CD4-positive, alpha-beta T cell (primary cell): ENCODE results near the gene NATD1. TPM values are rescaled to one million over a fixed set of nuclear protein-coding genes. Genes with fewer than 3 reads are reported as not detected.
A peak's percentile ranks its signal among the peaks of the same experiment; 100 is the strongest.

Experiments used
- ATAC-seq: fragments of 200-7000 bp; cut with Tn5 transposase; one replicate; pipeline ENCODE4 v1.10.0; 2022; ENCODE audit warnings: mild to moderate bottlenecking; ENCODE audit not compliant: poor library complexity
- CTCF ChIA-PET: fragments of 350-600 bp; sonication (Branson Sonifier 250); formaldehyde crosslinking; loops from one replicate; lab custom pipeline; 2021; ENCODE audit warnings: antibody characterized with exemption, inconsistent platforms; lab: Charles Lee
- POLR2A ChIA-PET: fragments of 350-600 bp; sonication (Branson Sonifier 250); formaldehyde crosslinking; loops from one replicate; lab custom pipeline; 2021; ENCODE audit warnings: antibody characterized with exemption, inconsistent platforms; lab: Charles Lee
- DNase-seq, 14 experiments: peaks; one replicate each; pipeline ENCODE4 v3.0.0-alpha.2; 2013 to 2020; ENCODE audit warnings: mixed read lengths in 2 of 14
- H3K27ac ChIP-seq, 2 donors: one replicate each; pipeline versions ENCODE4 v1.5.1 to v1.7.0; 2013; ENCODE audit warnings: low read length in 2 of 2, low read depth in 1 of 2, mild to moderate bottlenecking in 1 of 2
- H3K27me3 ChIP-seq, 2 experiments: 1 replicate in 1 of 2; 2 replicates in 1 of 2; pipeline versions ENCODE4 v1.6.1 to v1.7.0; 2013; ENCODE audit warnings: low read length in 2 of 2, control low read depth in 1 of 2, mild to moderate bottlenecking in 1 of 2, moderate library complexity in 1 of 2; ENCODE audit not compliant: insufficient read depth in 2 of 2, control insufficient read depth in 1 of 2
- H3K36me3 ChIP-seq: one replicate; pipeline ENCODE4 v1.6.1; 2013; ENCODE audit warnings: low read length, control low read depth; ENCODE audit not compliant: insufficient read depth
- H3K4me1 ChIP-seq: one replicate; pipeline ENCODE4 v1.6.1; 2013; ENCODE audit warnings: low read length, control low read depth; ENCODE audit not compliant: insufficient read depth
- H3K4me3 ChIP-seq: one replicate; pipeline ENCODE4 v1.5.1; 2013; ENCODE audit warnings: mild to moderate bottlenecking, low read length, moderate library complexity
- H3K9me3 ChIP-seq, 2 experiments: 1 replicate in 1 of 2; 2 replicates in 1 of 2; pipeline versions ENCODE4 v1.6.1 to v1.7.0; 2013; ENCODE audit warnings: low read length in 2 of 2, mild to moderate bottlenecking in 2 of 2, control low read depth in 1 of 2, moderate library complexity in 1 of 2; ENCODE audit not compliant: control insufficient read depth in 1 of 2, insufficient read depth in 1 of 2
- H3K27ac Mint-ChIP-seq: one replicate; pipeline ENCODE4 v1.8.0; 2020; ENCODE audit warnings: mixed read lengths
- H3K27me3 Mint-ChIP-seq: one replicate; pipeline ENCODE4 v1.8.0; 2021; ENCODE audit warnings: mixed read lengths
- H3K36me3 Mint-ChIP-seq: one replicate; pipeline ENCODE4 v1.8.0; 2021; ENCODE audit warnings: low read depth, mixed read lengths
- H3K4me1 Mint-ChIP-seq: one replicate; pipeline ENCODE4 v1.8.0; 2021; ENCODE audit warnings: low read depth, mixed read lengths
- H3K4me3 Mint-ChIP-seq: one replicate; pipeline ENCODE4 v1.8.0; 2020; ENCODE audit warnings: mild to moderate bottlenecking, mixed read lengths
- H3K9me3 Mint-ChIP-seq: one replicate; pipeline ENCODE4 v1.8.0; 2020; ENCODE audit warnings: mixed read lengths
- intact Hi-C, 2 experiments: fragments of 100-400 bp; cut with DNase I in 1 of 2; cut with micrococcal nuclease in 1 of 2; formaldehyde crosslinking; loops; one replicate each; pipeline versions ENCODE4 v1.15.1 to v1.9.0; 2023 to 2025; cut with DNase I, micrococcal nuclease
- total RNA-seq, 174 experiments: library from RNA in 2 of 174; stranded (reverse) in 2 of 174; gene quantifications; one replicate each; pipeline ENCODE4 v1.2.3 and lab custom pipeline; 2021 to 2026
- TF ChIP-seq, protein P1 (sequence below): fragments of 200-600 bp; IDR thresholded peaks from one replicate; pipeline ENCODE4 v1.8.0; 2022; ENCODE audit warnings: antibody characterized with exemption, mild to moderate bottlenecking

The NATD1 gene
- total RNA-seq, 2 experiments from 2014 or later, result 5.9 to 6.1 TPM

DNA sequence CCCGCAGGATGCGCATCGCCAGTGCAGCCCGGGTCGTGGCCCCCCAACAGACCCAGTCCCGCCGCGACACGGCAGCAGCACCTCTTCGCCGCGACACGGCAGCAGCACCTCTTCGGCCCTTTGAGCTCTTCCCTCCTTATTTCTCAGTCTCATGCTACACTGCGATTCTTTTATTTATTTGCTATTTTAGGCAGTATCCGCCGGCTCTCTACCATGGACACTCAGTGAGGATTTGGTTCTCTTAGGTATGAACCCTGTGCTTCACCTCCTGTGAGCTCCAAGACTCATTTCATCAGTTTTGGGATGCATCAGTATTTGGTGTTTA lies 23.0 kb upstream of the NATD1 start:
- Mint-ChIP-seq H3K27me3 (no peaks in the 10 kb centered on the region), H3K4me1 (peaks cover 47% of the 10 kb centered on the region), H3K9me3 (no peaks in the 10 kb centered on the region), H3K4me3 (peak overlapping the region; percentile 94), H3K27ac (peak overlapping the region; percentile 72), H3K36me3 (no peaks in the 10 kb centered on the region)
- Histone ChIP-seq H3K4me1 (peaks cover 54% of the 10 kb centered on the region), H3K36me3 (no peaks in the 10 kb centered on the region), H3K9me3 (no peaks in the 10 kb centered on the region), H3K27me3 (no peaks in the 10 kb centered on the region), H3K4me3 (peak overlapping the region; percentile 57), H3K27ac (peak overlapping the region; percentile 45 to 83)
- intact Hi-C loops, result loop anchor here in 1 of 2 experiments (5.0 kb wide), 1 partner anchor 64 kb away; the partner anchor contains the start of gene TMEM11
- no peak for ATAC-seq
- CTCF ChIA-PET, result interaction anchor here (1.2 to 2.7 kb wide), 5 partner anchors 11 to 237 kb away, joined by 4 to 12 read pairs (median 5); partner anchors contain the start of gene DHRS7B
- TF ChIP-seq, protein P1, sequence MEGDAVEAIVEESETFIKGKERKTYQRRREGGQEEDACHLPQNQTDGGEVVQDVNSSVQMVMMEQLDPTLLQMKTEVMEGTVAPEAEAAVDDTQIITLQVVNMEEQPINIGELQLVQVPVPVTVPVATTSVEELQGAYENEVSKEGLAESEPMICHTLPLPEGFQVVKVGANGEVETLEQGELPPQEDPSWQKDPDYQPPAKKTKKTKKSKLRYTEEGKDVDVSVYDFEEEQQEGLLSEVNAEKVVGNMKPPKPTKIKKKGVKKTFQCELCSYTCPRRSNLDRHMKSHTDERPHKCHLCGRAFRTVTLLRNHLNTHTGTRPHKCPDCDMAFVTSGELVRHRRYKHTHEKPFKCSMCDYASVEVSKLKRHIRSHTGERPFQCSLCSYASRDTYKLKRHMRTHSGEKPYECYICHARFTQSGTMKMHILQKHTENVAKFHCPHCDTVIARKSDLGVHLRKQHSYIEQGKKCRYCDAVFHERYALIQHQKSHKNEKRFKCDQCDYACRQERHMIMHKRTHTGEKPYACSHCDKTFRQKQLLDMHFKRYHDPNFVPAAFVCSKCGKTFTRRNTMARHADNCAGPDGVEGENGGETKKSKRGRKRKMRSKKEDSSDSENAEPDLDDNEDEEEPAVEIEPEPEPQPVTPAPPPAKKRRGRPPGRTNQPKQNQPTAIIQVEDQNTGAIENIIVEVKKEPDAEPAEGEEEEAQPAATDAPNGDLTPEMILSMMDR, result no peak
- no peak for DNase-seq
- POLR2A ChIA-PET, result interaction anchor here (0.8 to 5.4 kb wide), 8 partner anchors 8 to 233 kb away, joined by 3 to 36 read pairs (median 7); partner anchors contain the start of genes NATD1, TMEM11 and USP22

DNA sequence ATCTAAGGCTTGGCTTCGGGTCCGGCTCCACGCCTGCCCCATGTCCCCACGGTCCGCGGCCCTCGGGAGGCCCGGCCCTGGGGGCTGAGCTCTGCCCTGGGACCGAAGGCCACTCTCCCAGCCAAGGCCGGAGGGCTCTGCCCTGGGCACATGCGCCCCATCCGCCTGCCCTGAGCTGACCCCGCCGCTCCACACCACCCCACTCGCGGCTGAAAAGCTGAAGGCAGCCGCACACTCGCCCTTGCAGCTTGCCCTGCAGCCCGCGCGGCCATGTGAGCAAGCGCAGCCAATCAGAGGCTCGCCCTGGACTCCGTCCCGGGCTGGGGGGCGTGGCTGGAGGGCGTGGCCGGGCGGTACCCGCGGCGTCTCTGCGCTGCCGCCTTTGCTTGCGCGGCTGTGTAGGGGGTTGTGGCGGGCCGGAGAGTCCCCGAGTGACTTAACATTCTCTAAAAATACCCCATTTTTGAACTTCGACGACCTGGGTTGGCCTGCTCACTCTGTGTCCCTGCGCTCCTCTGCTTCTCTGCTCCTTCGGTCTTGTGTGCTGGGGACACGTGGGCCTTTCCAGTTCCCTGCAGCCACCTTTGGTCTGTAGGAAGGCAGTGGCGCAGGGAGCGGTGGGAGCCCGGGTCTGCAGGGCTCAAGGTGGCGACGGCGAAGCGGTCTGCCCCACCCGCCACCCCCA lies 22.5 kb upstream of the NATD1 start:
- H3K27me3 Mint-ChIP-seq, result no peaks in the 10 kb centered on the region
- intact Hi-C loops, result loop anchor here (1.0 to 5.0 kb wide), 3 partner anchors 47 to 63 kb away; partner anchors contain the start of gene TMEM11 (in 2 of the 2)
- peaks cover 47% of the 10 kb centered on the region for H3K4me1 Mint-ChIP-seq
- CTCF ChIA-PET, result interaction anchor here (1.4 to 2.7 kb wide), 3 partner anchors 12 to 181 kb away, joined by 5 to 12 read pairs (median 7); no protein-coding TSS in a partner anchor
- H3K9me3 Mint-ChIP-seq, result no peaks in the 10 kb centered on the region
- TF ChIP-seq, protein P1, result no peak
- H3K36me3 Mint-ChIP-seq, result no peaks in the 10 kb centered on the region
- Histone ChIP-seq H3K9me3 (no peaks in the 10 kb centered on the region), H3K27ac (peak overlapping the region; percentile 45 to 83), H3K36me3 (no peaks in the 10 kb centered on the region), H3K27me3 (no peaks in the 10 kb centered on the region), H3K4me3 (peak overlapping the region; percentile 57), H3K4me1 (peaks cover 54% of the 10 kb centered on the region)
- DNase-seq (peak; percentile 80 to 98 (median 93)), ATAC-seq (peak; percentile 72)
- POLR2A ChIA-PET, result interaction anchor here (0.8 to 5.4 kb wide), 9 partner anchors 8 to 232 kb away, joined by 3 to 36 read pairs (median 7); partner anchors contain the start of genes NATD1, TMEM11 and USP22
- peak overlapping the region; percentile 94 for H3K4me3 Mint-ChIP-seq
- H3K27ac Mint-ChIP-seq, result peak overlapping the region; percentile 72

DNA sequence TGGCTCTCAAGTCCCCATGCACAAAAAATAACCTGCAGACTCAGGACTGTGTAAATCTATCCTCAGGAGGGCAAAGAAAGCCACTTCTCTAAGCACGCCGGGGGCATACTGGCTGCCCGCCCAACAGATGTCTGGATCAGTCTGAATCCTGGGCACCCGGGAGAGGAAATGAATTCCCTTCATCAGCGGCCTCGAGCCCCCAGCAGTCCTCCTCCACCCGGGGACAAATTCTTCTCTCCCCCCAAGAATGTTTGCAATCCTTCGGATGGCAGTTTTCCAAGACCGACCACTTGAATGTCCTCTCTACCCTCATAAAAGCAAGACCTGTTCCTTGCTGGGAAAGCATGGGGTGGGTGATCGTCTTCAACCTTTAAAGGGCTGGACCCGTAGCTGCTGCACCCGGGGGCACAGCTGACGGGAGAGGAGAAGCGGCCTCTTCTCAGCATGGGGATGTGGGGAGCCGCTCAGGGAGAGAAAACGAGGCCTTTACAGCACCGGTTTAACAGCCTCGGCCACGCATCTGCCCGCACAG lies 21.9 kb upstream of the NATD1 start:
- peak overlapping the region; percentile 57 for H3K4me3 ChIP-seq
- intact Hi-C loops, result loop anchor here (1.0 to 5.0 kb wide), 3 partner anchors 48 to 63 kb away; partner anchors contain the start of gene TMEM11 (in 2 of the 2)

More for the DNA sequence above, 21.9 kb upstream of the NATD1 start:
- Mint-ChIP-seq H3K9me3 (no peaks in the 10 kb centered on the region), H3K27ac (peak overlapping the region; percentile 72), H3K4me1 (peaks cover 44% of the 10 kb centered on the region), H3K36me3 (no peaks in the 10 kb centered on the region), H3K4me3 (peak overlapping the region; percentile 94), H3K27me3 (no peaks in the 10 kb centered on the region)
- Histone ChIP-seq H3K4me1 (peaks cover 50% of the 10 kb centered on the region), H3K27me3 (no peaks in the 10 kb centered on the region), H3K36me3 (no peaks in the 10 kb centered on the region), H3K27ac (peak overlapping the region in 1 of 2 donors; percentile 83), H3K9me3 (no peaks in the 10 kb centered on the region)
- POLR2A ChIA-PET, result interaction anchor here (1.0 to 5.4 kb wide), 8 partner anchors 7 to 232 kb away, joined by 4 to 36 read pairs (median 7); partner anchors contain the start of genes NATD1, TMEM11 and USP22
- CTCF ChIA-PET, result interaction anchor here (1.4 to 1.6 kb wide), 2 partner anchors 12 to 182 kb away, joined by 5 to 7 read pairs; no protein-coding TSS in a partner anchor
- ATAC-seq, result peak; percentile 6
- TF ChIP-seq, protein P1, result no peak
- DNase-seq, result peak in 1 of 14 experiments; percentile 37
